HL-60 (cell line): ENCODE measurements around the gene STAT6.

ENCODE experiments used
- DNase-seq, 2 experiments: peaks; one replicate each; pipeline ENCODE4 v3.0.0-alpha.2; 2010 to 2020; ENCODE audit warnings: low read depth in 1 of 2, low spot score in 1 of 2
- H3K27ac ChIP-seq: fragments of 250-450 bp; sonication (Bioruptor Pico); replicated peaks from 2 replicates; pipeline ENCODE4 v1.5.1; 2020; ENCODE audit warnings: mild to moderate bottlenecking, moderate library complexity
- H3K27me3 ChIP-seq: fragments of 250-450 bp; sonication (Bioruptor Pico); 2 replicates; pipeline ENCODE4 v1.5.1; 2021; ENCODE audit warnings: mild to moderate bottlenecking, moderate library complexity; ENCODE audit not compliant: insufficient read depth, poor library complexity, severe bottlenecking
- H3K4me3 ChIP-seq: replicated peaks from 2 replicates; pipeline ENCODE4 v1.5.1; 2011; ENCODE audit warnings: mild to moderate bottlenecking, control low read depth, low read length; ENCODE audit not compliant: insufficient read depth
- CTCF ChIP-seq: IDR thresholded peaks from one replicate; pipeline ENCODE4 v1.5.1; 2011; ENCODE audit warnings: low read length, control low read depth, inconsistent platforms; ENCODE audit not compliant: insufficient read depth
- GABPA ChIP-seq: IDR thresholded peaks from 2 replicates; pipeline ENCODE4 v1.6.1; 2012; ENCODE audit warnings: low read depth
- POLR2AphosphoS5 ChIP-seq: IDR thresholded peaks from 2 replicates; pipeline ENCODE4 v1.6.1; 2012; ENCODE audit warnings: low read depth
- REST ChIP-seq: IDR thresholded peaks from 2 replicates; pipeline ENCODE4 v1.6.1; 2012; ENCODE audit warnings: low read depth; ENCODE audit not compliant: insufficient replicate concordance
- SPI1 ChIP-seq: IDR thresholded peaks from 2 replicates; pipeline ENCODE4 v1.6.1; 2012; ENCODE audit warnings: low read depth, mild to moderate bottlenecking, borderline replicate concordance

The STAT6 gene

GRCh38 chr12:57099047-57099714, 12.0 kb downstream of the STAT6 start:
- Histone ChIP-seq H3K4me3 (no peak overlapping the region), H3K27me3 (no peaks in the 10 kb centered on the region), H3K27ac (no peak overlapping the region)
- no peak for TF ChIP-seq REST
- no peak for DNase-seq

- DNase-seq = no peak
- TF ChIP-seq GABPA (no peak), POLR2AphosphoS5 (no peak), CTCF (no peak), SPI1 (no peak)
- Histone ChIP-seq H3K27me3 (no peaks in the 10 kb centered on the region), H3K4me3 (no peak overlapping the region), H3K27ac (no peak overlapping the region)
Measured at GRCh38 chr12:57098546-57098945, 12.6 kb downstream of the STAT6 start.

- TF ChIP-seq CTCF (no peak), GABPA (no peak), POLR2AphosphoS5 (no peak), REST (no peak), SPI1 (no peak)
- no peaks in the 10 kb centered on the region for H3K27me3 ChIP-seq
- DNase-seq = no peak
- H3K27ac ChIP-seq = no peak overlapping the region
- H3K4me3 ChIP-seq = no peak overlapping the region
Measured at GRCh38 chr12:57097554-57097835, 13.7 kb downstream of the STAT6 start.

GRCh38 chr12:57096748-57097553, 14.2 kb downstream of the STAT6 start:
- Histone ChIP-seq H3K4me3 (no peak overlapping the region), H3K27ac (no peak overlapping the region), H3K27me3 (no peaks in the 10 kb centered on the region)
- TF ChIP-seq SPI1 (no peak), REST (no peak), POLR2AphosphoS5 (no peak), CTCF (no peak), GABPA (no peak)
- no peak for DNase-seq
